GM10266 (cell line): Measurements from ENCODE around the gene ECE1.
"Not testable (repeated sequence)": the region's sequence is repeated elsewhere in the genome, so short reads cannot be mapped to it uniquely, and the experiment has no call there.

Experiments
- DNase-seq: peaks from one replicate; pipeline ENCODE4 v3.0.0; 2012; ENCODE audit errors: extremely low spot score
- TF ChIP-seq, protein P1 (sequence below): IDR thresholded peaks from 2 replicates; pipeline ENCODE4 v1.5.1; 2012; ENCODE audit warnings: mild to moderate bottlenecking, low read depth; ENCODE audit not compliant: control insufficient read depth, insufficient read depth; ENCODE audit errors: missing control alignments

ECE1 gene

GRCh38 chr1:21290546-21290944, 282 bp upstream of the ECE1 start:
- peak; percentile 83 for DNase-seq
- TF ChIP-seq, protein P1, sequence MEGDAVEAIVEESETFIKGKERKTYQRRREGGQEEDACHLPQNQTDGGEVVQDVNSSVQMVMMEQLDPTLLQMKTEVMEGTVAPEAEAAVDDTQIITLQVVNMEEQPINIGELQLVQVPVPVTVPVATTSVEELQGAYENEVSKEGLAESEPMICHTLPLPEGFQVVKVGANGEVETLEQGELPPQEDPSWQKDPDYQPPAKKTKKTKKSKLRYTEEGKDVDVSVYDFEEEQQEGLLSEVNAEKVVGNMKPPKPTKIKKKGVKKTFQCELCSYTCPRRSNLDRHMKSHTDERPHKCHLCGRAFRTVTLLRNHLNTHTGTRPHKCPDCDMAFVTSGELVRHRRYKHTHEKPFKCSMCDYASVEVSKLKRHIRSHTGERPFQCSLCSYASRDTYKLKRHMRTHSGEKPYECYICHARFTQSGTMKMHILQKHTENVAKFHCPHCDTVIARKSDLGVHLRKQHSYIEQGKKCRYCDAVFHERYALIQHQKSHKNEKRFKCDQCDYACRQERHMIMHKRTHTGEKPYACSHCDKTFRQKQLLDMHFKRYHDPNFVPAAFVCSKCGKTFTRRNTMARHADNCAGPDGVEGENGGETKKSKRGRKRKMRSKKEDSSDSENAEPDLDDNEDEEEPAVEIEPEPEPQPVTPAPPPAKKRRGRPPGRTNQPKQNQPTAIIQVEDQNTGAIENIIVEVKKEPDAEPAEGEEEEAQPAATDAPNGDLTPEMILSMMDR: no peak

DNA sequence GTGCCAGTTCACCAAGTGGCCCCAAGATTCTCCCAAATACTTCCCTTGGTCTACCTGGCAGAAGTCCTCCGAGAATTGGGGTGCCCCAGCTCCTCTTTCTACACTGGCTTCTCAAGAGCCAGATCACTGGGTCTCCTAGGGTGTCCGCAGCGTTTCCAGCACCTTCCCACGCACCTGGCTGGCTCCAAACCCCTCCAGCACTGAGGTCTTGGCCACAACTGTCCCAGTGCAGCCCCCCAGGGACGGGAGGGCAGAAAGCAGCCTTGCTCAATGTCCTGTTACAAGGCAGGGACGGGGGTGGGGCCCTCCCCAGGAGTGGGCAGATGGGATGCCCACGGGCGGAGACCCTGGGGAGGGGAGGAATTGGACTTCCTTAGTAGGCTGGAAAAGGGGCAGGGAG, 1.1 kb downstream of the ECE1 start:
- no peak for DNase-seq
- TF ChIP-seq, protein P1: no peak

GRCh38 chr1:21287905-21288514, 2.3 kb downstream of the ECE1 start:
- TF ChIP-seq, protein P1: no peak
- DNase-seq: no peak

DNA sequence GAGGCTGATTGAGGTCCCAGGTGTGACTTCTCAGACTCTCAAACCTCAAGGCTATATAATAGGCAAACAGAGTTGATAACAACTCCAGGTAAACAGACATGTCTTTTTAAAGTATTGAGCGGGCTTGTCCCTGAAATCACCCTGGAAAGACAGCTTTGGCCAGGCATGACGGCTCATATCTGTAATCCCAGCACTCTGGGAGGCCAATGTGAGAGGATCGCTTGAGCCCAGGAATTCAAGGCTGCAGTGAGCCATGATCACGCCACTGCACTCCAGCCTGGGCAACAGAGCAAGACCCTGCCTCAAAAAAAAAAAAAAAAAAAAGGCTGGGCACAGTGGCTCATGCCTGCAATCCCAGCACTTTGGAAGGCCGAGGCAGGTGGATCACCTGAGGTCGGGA, 4.9 kb downstream of the ECE1 start:
- not testable (repeated sequence) for DNase-seq

- TF ChIP-seq, protein P1: no peak
Measured at GRCh38 chr1:21285055-21285372, 5.2 kb downstream of the ECE1 start.

GRCh38 chr1:21284206-21285054, 5.8 kb downstream of the ECE1 start:
- TF ChIP-seq, protein P1: no peak
- peak; percentile 48 for DNase-seq

More at GRCh38 chr1:21285055-21285372, 5.2 kb downstream of the ECE1 start:
- no peak for DNase-seq

DNA sequence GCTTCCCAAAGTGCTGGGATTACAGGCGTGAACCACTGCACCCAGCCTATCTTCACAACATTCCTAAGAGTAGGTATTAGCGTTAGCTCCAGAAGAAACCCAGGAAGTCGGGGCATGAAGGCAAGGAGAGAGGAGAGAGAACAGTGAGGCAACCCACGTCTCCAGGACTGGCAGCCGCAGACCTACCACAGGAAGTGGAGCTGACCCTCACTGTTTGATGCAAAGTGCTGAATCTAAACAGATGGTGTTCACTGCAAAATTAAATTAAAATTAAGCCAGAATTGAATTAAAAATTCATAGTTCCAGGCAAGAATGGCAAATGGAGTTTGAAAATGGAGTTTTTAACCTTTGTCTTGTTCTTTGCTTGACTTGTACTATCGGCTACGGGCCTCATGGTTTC, 6.7 kb downstream of the ECE1 start:
- TF ChIP-seq, protein P1: no peak
- DNase-seq: no peak

DNA sequence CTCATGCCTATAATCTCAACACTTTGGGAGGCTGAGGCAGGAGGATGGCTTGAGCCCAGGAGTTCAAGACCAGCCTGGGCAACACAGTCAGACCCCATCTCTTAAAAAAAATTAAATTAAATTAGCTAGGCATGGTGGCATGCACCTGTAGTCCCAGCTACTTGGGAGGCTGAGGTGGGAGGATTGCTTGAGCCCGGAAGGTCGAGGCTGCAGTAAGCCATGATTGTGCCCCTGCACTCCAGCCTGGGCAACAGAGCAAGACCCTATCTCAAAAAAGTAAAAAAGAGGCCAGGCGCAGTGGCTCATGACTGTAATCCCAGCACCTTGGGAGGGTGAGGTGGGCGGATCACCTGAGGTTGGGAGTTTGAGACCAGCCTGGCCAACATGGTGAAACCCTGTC, 8.2 kb downstream of the ECE1 start:
- not testable (repeated sequence) for DNase-seq
